ENCODE measurements around the gene KLHL40.

KLHL40 gene

DNA sequence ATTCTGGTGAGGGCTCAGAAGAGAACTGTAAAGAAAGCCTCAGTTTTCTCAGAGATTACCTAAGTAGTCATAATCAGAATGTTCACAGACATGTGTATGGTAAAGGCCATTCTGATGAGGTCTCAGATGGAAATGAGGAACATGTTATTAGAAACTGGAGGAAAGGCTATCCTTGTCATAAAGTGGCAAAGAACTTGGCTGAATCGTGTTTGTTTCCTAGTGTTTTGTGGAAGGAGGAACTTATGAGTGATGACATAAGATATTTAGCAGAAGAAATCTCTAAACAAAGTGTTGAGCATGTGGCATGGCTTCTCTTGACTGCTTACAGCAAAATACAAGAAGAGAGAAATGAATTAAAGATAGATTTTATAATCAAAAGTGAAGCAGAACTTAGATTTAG is 12.8 kb upstream of the KLHL40 start:
- peak; percentile 81 to 94 for DNase-seq

DNA sequence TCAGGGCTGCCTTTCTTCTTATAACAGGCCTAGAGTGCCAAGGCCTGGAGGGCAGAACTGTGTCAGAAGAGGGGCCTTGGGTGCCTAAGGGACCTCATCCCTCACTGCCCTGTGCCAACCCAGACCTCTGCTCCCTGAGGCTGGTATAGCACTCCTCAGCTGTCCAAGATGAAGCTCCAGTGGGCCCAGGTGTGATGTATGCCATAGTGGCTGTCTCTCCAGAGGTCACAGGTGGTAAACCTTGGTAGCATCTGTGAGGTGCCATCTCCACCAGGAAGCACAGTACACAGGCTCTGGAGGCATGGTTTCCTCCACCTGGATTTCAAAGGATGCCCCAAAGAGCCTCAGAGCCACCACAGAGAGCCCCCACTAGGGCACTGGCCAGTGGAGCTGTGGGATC is 12.3 kb upstream of the KLHL40 start:
- no peak for DNase-seq

DNA sequence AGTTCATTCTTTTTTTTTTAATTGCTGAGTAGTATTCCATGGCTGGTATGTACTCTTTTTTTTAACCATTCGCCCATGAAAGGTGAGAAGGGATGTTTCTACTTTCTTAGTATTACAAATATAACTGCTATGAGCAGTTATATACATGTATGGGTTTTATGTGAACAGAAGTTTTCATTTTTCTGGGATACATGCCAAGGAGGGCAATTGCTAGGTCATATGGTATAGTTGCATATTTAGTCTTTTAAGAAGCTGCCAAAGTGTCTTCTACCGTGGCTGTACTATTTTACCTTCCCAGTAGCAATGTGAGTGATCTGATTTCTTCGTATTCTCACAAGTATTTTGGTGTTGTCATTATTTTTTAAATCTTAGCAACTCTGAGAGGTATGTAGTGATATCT is 11.2 kb upstream of the KLHL40 start:
- DNase-seq: no peak

DNA sequence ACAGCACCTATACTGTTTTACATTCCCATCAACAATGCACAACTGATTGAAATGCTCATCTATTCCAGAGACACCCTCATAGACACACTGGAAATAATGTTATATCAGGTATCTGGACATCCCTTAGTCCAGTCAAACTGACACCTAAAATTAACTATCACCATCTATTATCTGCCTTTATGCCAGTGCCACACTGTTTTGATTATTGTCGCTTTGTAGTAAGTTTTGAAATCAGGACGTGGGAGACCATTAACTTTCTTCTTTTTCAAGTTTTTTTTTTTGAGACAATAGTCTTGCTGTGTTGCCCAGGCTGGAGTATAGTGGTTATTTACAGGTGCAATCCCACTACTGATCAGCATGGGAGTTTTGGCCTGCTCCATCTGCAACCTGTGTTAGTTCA is 9.4 kb upstream of the KLHL40 start:
- DNase-seq: no peak

DNA sequence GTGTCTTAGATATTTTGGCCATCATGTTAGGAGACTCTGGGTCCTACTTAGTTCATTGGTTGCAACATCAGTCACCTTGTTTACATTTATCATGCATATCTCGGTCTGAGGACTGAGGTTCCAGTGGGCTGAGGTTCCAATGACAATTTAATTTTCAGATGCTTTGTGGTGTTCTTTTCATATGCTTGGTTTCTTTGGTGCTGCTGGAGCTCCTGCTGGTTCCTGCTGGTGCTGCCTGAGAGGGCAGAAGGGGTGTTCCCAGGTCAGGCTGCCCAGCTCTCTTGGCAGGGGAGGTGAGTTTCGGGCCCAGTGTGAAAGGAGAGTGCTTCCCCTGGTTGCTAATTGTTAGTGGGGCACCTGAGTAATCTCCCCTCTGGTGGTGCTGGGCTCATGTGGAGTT is 6.9 kb upstream of the KLHL40 start:
- no peak for DNase-seq

DNA sequence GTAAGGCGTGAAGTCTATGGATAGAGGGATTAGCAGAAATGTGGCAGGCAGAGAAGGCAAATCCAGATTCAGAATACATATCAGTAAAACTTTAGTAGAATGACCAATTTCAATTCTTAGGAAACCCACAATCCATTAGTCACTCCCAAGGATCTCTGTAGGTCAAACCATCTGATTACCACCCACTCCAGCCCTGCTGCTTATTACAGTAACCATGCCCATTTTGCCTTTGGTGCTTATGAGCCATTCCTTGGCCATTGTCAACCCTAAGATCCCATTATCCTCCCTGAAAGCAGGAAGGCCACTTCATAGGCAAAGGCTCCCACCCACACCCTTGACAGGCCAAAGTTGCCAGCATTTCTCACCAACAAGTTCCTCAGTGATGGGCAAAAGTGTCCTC is 5.1 kb upstream of the KLHL40 start:
- DNase-seq: peak; percentile 66 to 78

DNA sequence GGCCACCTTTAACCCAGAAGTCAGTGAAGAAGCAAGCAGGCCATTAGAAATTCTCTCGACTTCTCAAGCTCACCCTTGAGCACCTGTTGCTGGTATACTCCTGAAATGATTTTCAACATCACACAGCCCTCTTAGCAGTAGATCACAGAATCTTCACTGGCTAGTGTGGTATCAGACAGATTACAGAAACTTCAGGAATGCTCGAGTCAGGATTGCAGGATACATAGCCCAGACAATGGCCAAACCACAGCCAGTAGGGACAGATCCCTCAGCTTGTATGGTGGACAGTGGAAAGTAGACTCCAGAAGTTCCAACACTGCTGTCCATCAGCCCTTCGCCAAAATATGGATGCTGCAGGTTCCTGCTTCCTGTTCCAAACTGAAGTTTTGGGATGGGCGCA is 4.5 kb upstream of the KLHL40 start:
- DNase-seq: no peak

DNA sequence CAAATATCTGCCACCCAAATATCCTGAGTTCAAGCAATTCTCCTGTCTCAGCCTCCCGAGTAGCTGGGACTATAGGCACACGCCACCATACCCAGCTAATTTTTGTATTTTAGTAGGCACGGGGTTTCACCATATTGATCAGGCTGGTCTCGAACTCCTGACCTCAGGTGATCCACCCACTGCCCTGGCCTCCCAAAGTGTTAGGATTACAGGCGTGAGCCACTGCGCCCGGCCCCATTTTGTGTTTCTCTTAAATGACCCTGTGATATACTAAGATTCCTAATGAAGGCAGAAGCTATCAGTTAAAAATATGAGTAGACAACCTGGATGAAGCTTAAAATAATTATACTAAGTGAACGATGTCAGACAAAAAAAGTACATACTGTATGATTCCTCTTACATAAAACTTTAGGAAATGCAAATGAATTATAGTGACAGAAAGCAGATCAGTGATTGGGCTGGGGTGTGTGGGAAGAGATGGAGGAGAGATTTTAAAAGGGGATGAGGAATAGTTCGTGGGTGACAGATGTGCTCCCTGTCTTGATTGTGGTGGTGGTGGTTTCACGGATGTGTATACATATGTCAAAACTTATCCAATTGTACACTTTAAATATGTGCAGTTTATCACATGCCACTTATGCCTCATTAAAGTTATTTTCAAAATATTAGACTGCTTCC is 3.8 kb upstream of the KLHL40 start:
- DNase-seq: no peak

DNA sequence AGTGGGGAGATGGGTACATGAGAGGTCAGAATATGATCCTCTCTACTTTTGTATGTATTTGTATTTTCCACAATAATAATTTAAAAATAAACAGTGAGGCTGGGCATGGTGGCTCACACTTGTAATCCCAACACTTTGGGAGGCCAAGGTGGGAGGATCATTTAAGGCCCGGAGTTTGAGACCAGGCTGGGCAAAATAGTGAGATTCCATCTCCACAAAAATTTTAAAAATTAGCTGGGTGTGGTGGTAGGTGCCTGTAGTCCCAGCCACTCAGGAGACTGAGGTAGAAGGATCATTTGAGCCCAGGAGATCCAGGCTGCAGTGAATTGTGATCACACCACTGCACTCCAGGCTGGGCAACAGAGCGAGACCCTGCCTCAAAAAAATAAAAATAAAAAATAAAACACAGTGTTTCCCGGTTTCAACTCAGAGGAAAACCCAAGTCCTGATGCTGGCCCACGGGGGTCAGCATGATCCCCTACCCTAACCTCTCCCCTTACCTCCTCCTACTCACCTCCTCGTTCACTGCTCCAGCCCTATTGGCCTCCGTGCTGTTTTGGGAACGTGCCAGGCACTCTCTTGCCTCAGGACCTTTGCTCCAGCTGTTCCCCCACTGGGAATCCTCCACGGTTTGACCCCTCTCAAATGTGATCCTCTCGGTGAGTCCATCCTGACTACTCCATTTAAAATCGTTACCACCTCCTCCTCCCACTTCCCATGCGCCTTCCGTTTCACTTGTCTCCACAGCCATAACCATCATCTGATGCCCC is 2.9 kb upstream of the KLHL40 start:
- DNase-seq: no peak

DNA sequence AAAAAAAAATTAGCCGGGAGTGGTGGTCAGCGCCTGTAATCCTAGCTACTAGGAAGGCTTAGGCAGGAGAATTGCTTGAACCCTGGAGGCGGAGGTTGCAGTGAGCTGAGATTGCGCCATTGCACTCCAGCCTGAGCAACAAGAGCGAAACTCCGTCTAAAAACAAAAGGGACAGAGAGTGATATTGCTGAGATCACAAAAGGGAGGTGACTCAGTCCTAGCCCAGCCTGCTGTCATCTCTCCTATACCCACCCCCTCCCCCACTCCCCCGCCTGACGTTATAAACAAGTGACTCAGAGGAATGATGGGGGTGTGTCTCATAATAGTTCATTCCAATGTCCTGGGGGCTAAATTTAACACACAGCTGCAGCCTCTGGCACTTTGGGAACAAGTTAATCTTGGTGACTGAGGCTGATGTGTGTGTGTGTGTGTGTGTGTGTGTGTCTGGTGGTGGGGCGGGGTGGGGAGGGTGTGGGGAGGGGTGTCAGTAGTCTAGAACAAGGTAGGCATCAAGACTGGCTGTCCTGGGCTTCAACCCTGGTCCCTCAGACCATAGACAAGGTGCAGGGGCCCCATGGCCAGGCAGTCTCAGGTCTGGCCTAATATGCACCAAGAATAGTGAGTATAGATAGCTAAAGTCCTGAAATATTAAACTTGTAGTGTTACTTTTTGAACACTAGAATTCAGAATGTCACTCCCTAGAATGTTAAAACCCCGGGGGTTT is 1.3 kb upstream of the KLHL40 start:
- peak; percentile 85 to 91 for DNase-seq

DNA sequence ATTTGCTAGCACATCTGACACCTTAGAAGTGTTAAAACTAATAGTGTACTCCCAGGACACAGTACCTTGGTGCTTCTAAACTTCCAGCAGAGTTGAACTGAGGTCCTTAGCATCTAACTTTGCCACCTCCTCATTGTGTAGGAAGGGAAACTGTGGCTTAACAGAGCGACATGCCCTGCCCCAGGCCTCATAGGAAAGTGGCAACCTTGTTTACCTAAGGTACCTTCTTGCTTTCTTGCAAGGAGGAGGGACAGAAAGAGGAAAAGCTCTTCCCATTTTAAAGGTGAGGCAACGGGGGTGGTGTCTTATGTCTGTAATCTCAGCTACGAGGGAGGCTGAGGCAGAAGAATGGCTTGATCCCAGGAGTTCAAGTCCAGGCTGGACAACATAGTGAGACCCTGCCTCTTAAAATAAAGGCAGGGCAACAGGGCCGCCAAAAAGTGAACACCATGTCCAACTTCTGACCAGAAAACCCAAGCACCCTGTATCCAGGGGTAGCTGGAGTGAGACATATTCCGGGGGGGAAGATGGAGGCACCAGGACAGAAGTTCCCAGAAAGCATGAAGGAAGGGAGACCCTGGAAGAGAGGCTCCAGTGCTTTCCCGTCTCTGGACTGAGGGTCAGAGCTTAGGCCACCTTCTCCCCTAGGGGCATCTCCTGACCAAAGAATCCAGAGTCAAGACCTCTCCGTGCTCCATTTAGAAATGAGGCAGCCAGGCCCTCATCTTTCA is 540 bp upstream of the KLHL40 start:
- peak in 1 of 2 donors; percentile 9 for DNase-seq

DNA sequence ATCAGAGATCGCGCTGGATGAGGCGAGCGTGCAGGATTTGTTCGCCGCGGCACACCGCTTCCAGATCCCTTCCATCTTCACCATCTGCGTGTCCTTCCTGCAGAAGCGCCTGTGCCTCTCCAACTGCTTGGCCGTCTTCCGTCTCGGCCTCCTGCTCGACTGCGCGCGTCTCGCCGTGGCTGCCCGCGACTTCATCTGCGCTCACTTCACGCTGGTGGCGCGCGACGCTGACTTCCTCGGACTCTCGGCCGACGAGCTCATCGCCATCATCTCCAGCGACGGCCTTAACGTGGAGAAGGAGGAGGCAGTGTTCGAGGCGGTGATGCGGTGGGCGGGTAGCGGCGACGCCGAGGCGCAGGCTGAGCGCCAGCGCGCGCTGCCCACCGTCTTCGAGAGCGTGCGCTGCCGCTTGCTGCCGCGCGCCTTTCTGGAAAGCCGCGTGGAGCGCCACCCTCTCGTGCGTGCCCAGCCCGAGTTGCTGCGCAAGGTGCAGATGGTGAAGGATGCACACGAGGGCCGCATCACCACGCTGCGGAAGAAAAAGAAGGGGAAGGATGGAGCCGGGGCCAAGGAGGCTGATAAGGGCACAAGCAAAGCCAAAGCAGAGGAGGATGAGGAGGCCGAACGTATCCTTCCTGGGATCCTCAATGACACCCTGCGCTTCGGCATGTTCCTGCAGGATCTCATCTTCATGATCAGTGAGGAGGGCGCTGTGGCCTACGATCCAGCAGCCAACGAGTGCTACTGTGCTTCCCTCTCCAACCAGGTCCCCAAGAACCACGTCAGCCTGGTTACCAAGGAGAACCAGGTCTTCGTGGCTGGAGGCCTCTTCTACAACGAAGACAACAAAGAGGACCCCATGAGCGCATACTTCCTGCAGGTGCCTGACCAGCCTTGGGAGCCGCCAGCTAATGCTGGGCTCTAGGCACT is 819 bp downstream of the KLHL40 start:
- DNase-seq: peak in 1 of 2 donors; percentile 13

DNA sequence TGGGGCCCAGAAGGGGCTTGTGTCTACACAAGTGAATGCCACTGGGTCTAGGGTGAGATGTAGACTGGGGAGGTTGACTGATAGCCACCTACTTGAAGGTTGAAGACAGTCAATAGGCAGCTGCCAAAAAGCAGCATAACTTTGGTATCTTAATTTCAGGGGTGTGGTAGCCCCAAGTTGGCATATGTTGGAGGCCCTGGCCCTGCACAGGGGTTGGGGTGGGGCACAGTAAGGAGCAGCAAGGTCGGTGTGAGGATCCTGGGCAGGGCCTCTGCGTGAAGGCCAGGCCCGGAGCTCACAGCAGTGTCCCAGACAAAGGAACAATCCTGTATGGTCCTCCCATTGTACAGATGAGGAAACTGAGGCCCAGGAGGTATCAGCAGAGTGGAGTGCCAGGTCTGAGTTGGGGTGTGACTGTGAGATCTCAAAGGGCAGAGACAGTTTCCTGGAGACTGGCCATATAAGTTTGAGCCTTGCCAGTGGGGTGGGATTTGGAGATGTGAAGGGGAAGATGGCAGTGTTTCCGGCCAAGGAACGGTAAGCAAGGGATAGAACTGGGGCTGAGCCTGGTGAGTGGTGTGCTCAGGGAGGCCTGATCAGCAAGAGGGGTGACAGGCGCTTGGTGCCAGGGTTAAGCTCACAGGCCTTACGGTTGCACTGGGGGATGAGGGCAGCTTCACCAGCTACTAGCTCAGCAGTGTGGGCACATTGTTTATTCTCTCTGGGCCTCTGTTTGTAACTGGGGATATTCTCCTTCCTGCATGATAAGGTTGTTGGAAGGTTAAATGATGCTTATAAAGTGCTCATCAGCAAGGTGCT is 1.7 kb downstream of the KLHL40 start:
- no peak for DNase-seq

DNA sequence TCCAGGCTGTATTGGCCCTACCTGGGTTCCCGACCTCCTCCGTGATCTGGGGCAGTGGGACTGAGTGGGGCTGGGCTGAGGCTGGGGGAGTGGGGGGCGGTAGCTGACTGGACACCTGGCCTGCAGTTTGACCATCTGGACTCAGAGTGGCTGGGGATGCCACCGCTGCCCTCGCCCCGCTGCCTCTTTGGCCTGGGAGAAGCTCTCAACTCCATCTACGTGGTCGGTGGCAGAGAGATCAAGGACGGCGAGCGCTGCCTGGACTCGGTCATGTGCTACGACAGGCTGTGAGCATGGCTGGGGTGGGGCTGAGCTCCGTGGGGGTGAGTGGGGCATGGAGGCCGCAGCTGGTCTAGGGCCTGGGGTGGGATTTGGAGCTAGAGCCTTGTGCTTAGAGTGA is 2.7 kb downstream of the KLHL40 start:
- no peak for DNase-seq

DNA sequence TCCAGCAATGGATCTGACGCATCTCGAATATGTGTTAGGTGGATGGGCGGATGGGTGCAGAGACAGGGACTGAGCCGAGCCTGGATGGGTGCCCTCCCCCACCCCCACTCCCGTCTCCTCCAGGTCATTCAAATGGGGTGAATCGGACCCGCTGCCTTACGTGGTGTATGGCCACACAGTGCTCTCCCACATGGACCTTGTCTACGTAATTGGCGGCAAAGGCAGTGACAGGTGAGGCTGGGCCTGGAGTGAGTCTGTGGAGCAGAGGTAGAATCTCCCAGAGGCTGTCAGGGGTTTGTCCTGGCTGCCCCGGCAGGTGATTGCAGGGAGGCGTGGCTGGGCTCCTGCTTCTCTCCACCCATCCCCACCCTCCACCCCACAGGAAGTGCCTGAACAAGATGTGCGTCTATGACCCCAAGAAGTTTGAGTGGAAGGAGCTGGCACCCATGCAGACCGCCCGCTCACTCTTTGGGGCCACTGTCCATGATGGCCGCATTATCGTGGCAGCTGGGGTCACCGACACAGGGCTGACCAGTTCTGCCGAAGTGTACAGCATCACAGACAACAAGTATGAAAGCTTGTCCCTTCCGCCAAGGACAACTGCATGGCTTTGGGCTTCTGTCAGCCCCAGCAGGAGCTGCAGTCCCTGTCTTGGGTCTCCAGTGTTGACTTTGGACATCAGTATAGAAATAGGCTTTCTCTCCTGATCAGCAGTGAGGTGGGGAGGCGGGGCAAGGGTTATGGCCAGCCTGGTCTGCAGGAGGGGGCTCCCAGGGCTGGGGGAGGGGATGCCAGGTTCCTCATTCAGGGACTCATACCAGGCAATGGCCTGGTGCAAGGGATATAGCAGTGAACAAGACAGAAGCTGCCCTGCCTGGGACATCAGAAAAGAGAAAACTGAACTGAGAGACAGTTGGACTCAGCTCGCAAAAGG is 3.4 kb downstream of the KLHL40 start:
- DNase-seq: no peak

DNA sequence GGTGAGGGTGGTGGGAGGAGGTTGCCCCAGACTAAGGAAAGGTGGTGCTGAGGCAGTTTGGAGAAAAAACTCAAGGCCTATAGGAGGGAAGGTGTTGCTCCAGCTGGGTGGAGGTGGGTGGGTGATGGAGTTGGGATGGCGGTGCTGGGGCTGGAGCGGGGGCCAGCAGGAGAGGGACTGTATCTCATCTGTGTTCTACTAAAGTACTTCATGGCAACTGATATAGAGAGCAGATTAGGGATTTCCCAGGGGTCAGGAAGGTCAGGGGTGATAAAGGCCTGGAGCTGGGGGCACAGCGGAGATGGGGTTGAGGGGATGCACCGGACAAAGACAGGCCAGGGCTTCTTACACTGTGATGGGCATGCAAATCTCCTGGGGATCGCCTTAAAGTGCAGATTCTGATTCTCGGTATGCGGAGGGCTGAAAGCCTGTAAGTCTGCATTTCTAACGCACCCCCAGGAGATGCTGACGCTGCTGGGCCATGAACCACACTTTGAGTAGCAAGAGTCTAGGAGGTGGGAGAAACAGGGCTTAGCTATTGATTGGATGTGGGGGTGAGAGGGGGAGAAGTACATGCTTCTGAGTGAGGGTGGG is 4.2 kb downstream of the KLHL40 start:
- DNase-seq: no peak

DNA sequence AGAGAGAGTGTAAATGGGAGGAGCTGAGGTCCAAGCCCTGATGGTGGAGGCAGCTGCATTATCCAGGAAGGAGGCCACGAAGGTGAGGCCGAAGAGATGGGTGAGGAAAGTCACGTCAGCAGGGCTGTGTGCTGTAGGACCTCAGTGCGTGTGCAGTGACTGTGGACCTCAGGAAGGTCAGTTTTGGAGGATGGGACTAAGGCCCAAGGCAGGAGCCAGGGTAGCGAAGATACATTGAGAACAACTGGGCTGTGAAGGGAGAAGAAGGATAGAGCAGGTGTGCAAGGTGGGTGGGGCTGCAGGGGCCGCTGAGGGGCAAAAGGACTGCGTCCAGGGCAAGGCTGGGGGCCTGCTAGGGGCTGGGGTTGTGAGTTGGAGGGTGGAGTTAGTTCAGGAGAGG is 4.9 kb downstream of the KLHL40 start:
- no peak for DNase-seq

DNA sequence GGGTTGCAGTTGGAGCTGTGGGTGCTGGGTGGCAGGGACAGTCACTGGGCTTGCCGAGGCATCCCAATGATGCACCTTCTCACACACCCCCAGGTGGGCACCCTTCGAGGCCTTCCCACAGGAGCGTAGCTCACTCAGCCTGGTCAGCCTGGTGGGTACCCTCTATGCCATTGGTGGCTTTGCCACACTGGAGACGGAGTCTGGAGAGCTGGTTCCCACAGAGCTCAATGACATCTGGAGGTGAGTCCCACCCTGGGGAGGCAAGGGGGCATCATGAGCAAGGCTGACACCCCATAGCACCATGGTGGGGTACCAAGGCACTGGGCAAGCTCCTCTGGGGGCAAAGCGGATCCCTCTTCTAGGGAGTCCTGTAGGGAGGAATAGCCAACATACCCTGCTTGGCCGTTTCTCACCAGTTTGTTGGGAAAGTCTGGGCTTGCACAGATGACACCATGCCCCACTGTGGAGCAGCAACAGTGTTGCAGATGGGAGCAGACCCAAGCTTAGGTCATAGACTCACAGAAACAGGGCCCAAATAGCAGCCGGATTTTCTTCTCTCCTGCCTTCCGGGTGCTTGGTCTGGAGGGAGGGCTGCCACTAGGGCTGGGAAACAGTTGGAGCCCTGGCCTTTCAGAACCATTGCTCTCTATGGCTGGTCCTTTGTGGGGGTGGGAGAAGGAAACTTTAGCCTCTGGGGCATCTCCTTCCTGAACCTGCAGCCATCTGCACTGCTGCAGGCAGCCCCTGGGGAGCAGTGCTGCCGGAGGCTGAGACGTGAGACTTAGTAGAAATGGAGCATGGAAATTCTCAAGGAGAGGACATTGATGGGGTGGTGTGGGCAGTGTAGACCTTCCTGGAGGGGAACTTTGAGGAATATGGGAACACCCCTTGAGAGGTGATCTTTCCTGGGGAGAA is 5.7 kb downstream of the KLHL40 start:
- no peak for DNase-seq

Measured in inflammatory macrophage (primary cell).